GM20431 (cell line): Measurements from ENCODE around the gene DNAJB11.

Experiments used
- in situ Hi-C: fragments of 300-500 bp; cut with MseI, MboI; formaldehyde crosslinking; loops from one replicate; pipeline ENCODE4 v1.15.0; 2020; ENCODE audit warnings: low sequenced_read_pairs; ENCODE audit not compliant: unreplicated experiment

The DNAJB11 gene

GRCh38 chr3:186614266-186614596 lies 43.7 kb downstream of the DNAJB11 start:
- in situ Hi-C loops = loop anchor here (10.0 to 25.0 kb wide), 2 partner anchors 201 to 548 kb away; no protein-coding TSS in a partner anchor

- in situ Hi-C loops = loop anchor here (10.0 to 25.0 kb wide), 2 partner anchors 200 to 547 kb away; no protein-coding TSS in a partner anchor
Measured at GRCh38 chr3:186614597-186615483, 44.3 kb downstream of the DNAJB11 start.

DNA sequence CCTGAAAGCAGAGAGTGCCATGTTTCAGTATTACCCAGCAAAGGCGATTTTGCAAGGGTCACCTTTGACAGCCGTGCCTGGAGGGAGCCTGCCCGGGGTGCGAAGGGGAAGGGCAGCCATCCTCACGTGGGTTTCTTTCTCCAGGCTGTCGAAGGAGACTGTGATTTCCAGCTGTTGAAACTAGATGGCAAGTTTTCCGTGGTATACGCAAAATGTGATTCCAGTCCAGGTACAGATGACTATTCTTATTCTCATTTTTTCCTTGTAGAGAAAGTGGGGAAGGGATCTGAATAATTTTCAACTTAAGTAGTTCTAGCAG lies 45.7 kb downstream of the DNAJB11 start:
- in situ Hi-C loops = loop anchor here (10.0 to 25.0 kb wide), 2 partner anchors 199 to 546 kb away; no protein-coding TSS in a partner anchor

- in situ Hi-C loops = loop anchor here (10.0 to 25.0 kb wide), 2 partner anchors 198 to 545 kb away; no protein-coding TSS in a partner anchor
Measured at GRCh38 chr3:186617036-186617946, 46.8 kb downstream of the DNAJB11 start.

DNA sequence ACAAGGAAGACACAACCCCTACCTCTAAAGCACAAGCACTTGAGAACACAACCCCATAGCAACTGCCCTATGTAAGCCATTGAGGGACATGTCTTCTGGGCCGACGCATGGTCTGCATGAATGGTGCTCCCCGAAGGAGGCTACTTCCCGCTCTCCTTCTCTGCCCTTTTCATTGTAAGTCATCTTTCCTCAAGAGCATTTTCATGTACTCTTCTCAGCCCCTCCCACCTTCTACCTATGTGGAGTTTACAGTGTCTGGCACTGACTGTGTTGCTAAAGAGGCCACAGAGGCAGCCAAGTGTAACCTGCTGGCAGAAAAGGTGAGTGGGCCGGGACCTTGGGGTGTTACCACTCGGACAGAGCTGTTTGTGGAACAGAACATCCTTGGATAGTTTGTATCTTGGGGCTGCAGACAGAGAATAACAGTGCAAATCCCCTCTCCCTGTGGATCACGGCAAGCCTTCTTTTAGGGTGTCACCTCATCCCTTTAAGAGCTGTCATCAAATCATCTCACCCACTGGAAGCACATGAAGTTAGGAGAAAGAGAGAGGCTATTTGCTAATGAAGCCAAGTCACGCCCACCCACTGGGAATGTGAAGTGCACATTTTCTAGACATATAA lies 47.9 kb downstream of the DNAJB11 start:
- in situ Hi-C loops = loop anchor here (10.0 to 25.0 kb wide), 2 partner anchors 196 to 544 kb away; no protein-coding TSS in a partner anchor

DNA sequence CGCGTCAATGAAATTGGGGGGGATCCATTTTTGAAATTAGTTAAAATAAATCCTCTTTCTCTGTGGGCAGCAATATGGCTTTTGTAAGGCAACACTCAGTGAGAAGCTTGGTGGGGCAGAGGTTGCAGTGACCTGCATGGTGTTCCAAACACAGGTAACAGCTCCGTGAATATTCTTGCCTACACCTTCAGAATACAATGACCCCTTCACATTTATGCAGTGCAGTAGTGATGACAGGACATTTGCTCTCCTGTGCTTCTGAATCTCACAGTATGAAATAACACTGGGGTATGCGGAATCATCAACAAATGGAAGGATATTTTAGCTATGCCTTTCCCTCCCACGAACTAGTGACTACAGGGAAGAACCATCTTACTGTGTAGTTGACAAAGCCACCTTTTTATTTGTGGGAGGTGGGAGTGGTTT lies 49.3 kb downstream of the DNAJB11 start:
- in situ Hi-C loops = loop anchor here (10.0 to 25.0 kb wide), 2 partner anchors 195 to 543 kb away; no protein-coding TSS in a partner anchor

DNA sequence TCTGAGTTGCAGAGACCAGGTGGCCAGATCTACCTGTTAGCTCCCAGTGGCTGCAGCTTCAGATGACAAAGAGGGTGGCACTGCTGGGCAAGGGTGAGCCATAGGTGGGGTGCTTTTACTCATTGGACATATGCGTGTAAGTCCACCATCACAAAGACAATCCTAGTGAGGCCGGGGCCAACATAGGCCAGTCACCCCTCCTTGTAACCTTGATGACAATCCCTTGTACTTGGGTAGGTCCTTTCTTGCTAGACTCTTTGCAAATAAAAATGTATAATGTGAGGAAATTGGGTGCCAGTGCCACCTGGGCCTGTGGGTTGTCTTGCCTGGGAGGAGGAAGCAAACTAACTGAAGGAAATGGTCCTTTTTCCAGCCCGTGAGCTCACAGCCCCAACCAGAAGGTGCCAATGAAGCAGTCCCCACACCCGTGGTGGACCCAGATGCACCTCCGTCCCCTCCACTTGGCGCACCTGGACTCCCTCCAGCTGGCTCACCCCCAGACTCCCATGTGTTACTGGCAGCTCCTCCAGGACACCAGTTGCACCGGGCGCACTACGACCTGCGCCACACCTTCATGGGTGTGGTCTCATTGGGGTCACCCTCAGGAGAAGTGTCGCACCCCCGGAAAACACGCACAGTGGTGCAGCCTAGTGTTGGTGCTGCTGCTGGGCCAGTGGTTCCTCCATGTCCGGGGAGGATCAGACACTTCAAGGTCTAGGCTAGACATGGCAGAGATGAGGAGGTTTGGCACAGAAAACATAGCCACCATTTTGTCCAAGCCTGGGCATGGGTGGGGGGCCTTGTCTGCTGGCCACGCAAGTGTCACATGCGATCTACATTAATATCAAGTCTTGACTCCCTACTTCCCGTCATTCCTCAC lies 49.9 kb downstream of the DNAJB11 start:
- in situ Hi-C loops = loop anchor here (25.0 kb wide), 1 partner anchor 542 kb away; no protein-coding TSS in a partner anchor

DNA sequence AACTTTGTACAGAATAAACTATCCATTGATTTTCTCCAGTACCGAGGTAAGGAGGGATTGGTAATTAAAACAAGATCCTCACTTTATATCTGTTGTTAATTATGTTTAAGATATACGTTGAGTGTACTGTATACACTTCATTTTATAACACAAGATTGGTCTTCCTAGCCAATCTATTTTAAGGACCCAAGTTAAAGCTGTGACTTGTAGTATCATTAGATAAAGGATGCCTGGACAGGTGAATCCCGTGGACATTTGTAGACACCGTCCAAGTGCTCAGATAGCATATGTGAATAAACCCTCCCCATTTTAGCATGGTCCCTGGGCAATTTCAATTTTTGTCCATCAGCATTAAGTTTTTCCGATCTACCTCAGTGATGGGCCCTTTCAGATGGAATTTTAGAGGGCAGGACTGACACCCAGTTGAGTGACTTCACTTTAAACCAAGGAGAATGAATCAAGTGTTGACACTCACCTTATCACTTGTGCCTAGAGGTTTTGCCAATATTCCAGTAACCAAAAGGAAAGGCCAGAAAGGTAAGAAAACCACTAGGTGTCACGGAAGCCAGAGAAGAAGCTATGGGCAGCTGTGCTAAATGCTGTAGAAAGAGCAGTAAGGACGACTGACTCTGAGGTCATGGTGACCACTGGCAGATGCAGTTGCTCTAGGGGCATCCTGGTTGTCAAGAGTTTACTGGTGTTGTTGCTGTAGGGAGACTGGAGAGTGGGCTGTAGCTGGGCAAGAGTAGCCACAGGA lies 51.6 kb downstream of the DNAJB11 start:
- in situ Hi-C loops = loop anchor here (25.0 kb wide), 1 partner anchor 540 kb away; no protein-coding TSS in a partner anchor

DNA sequence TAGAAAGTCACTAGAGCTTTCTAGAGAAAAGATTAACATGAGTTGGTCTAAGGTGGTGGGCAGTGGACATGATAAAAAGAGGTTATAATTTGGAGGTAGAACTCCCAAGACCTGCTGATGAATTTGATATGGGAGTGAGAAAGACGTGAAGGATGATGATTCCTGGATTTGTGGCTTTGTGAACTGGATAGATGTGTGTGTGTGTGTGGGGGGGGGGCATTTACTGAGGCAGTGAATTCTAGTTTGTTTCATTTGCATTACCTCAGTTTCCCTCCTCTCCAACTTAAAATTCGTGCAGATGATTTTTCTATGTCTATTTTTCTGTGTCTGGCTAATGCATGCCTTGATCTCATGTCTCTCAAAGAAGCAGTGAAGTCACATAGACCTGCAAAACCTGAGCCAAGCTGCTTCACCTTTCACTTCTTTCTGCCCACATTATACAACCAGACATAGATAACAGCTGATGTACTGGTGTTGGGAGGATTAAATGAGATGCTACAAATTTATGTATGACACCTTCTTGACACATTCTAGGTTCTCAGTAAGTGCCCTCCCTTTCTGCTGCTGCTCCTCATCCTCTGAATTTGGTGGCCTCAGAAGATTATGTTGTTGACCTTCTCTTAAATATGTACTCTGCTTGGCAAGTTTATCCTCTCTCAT lies 52.3 kb downstream of the DNAJB11 start:
- in situ Hi-C loops = loop anchor here (25.0 kb wide), 1 partner anchor 540 kb away; no protein-coding TSS in a partner anchor

GRCh38 chr3:186624598-186624997 lies 54.1 kb downstream of the DNAJB11 start:
- in situ Hi-C loops = loop anchor here (25.0 kb wide), 1 partner anchor 538 kb away; no protein-coding TSS in a partner anchor

- in situ Hi-C loops = no loop called here
Measured at GRCh38 chr3:186625600-186626042, 55.1 kb downstream of the DNAJB11 start.

DNA sequence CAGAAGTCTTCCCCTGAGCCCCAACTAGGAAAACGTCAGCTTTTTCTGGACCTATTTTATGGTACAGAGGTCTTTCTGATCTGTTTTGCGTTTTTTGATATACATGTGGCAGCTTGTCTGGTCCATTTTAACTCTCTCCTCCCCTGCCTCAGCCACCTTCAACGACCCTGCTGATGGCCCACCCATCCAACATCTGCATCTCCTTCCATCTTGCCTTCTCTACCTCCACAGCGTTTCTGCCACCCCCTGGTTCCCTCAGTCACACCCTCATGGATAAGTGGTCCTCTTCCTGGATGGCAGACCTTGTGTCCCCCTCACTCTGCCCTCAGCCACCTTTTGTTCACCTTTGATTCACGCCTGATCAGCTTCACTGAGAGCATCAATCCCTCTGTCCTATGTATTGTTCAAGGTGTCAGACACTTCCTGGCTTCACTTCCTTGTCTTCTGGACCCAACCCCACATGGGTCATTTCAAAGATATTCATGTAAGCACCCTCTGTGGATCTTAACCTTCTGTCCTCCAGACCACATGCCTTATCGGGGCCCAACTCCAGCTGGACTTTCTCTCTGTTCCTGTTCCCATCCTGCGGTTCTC lies 55.8 kb downstream of the DNAJB11 start:
- in situ Hi-C loops = no loop called here

DNA sequence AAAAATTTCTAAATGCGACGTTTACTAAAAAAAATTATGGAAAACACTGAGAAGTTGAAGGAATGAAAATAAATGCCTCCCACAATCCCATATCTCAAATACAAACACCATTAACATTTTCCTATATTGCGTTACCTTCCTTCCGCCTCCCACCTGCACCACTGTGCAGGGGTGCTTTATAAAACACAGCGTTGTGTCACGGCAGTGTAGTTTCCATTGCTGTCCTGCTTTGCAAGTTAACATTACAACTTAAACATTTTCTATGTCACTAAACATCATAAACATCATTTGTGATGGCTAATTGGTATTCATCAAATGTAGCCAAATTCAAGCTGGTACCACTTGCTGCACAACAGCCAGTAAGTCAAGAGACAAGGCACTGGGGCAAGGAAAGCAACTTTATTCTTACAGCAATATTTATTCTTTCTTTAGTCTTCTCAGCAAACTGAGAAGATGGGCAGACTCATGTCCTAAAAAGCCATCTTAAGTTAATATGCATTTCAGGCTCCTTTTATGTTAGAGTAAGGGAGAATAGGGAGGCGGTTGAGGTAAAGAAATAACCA lies 57.4 kb downstream of the DNAJB11 start:
- in situ Hi-C loops = no loop called here

DNA sequence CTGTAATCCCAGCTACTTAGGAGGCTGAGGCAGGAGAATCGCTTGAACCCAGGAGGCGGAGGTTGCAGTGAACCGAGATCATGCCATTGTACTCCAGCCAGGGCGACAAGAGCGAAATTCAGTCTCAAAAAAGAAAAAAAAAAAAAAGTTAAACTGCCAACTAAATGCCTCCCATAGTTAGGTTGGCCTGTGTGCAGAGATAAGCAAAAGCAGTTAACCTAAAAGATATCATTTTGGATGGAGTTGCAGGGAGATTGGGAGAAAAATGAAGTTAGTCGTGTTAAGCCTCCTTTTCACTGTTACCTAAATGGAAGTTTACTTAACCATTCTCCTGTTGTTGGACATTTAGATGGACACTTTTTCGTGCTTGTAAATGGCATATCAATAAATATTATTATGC lies 58.2 kb downstream of the DNAJB11 start:
- in situ Hi-C loops = no loop called here

- in situ Hi-C loops = no loop called here
Measured at GRCh38 chr3:186630950-186631641, 60.6 kb downstream of the DNAJB11 start.

- in situ Hi-C loops = no loop called here
Measured at GRCh38 chr3:186633481-186633880, 63.0 kb downstream of the DNAJB11 start.
